ENCODE results near the gene CNTF.

CNTF gene

GRCh38 chr11:58582437-58582836 is 40.0 kb upstream of the CNTF start:
- Histone ChIP-seq H3K27me3 (ENCODE audit: control insufficient read depth, insufficient read depth, low read length) (no peaks in the 10 kb centered on the region), H3K9ac (ENCODE audit: low read length) (no peak overlapping the region), H3K36me3 (ENCODE audit: control insufficient read depth, insufficient read depth, low read length) (no peaks in the 10 kb centered on the region), H3K4me3 (ENCODE audit: low read length) (no peak overlapping the region), H3K4me1 (ENCODE audit: control insufficient read depth, insufficient read depth, low read length) (no peaks in the 10 kb centered on the region), H3K9me3 (ENCODE audit: control insufficient read depth, low read length) (no peaks in the 10 kb centered on the region)

GRCh38 chr11:58586998-58587397 is 35.5 kb upstream of the CNTF start:
- H3K9me3 ChIP-seq (ENCODE audit: control insufficient read depth, low read length): no peaks in the 10 kb centered on the region
- no peak overlapping the region for H3K9ac ChIP-seq (ENCODE audit: low read length)
- H3K4me1 ChIP-seq (ENCODE audit: control insufficient read depth, insufficient read depth, low read length): no peaks in the 10 kb centered on the region
- no peak overlapping the region for H3K4me3 ChIP-seq (ENCODE audit: low read length)
- no peaks in the 10 kb centered on the region for H3K36me3 ChIP-seq (ENCODE audit: control insufficient read depth, insufficient read depth, low read length)
- H3K27me3 ChIP-seq (ENCODE audit: control insufficient read depth, insufficient read depth, low read length): no peaks in the 10 kb centered on the region

GRCh38 chr11:58591659-58592058 is 30.8 kb upstream of the CNTF start:
- Histone ChIP-seq H3K36me3 (ENCODE audit: control insufficient read depth, insufficient read depth, low read length) (no peaks in the 10 kb centered on the region), H3K27me3 (ENCODE audit: control insufficient read depth, insufficient read depth, low read length) (no peaks in the 10 kb centered on the region), H3K4me1 (ENCODE audit: control insufficient read depth, insufficient read depth, low read length) (peaks cover 24% of the 10 kb centered on the region), H3K4me3 (ENCODE audit: low read length) (no peak overlapping the region), H3K9ac (ENCODE audit: low read length) (no peak overlapping the region), H3K9me3 (ENCODE audit: control insufficient read depth, low read length) (no peaks in the 10 kb centered on the region)

DNA sequence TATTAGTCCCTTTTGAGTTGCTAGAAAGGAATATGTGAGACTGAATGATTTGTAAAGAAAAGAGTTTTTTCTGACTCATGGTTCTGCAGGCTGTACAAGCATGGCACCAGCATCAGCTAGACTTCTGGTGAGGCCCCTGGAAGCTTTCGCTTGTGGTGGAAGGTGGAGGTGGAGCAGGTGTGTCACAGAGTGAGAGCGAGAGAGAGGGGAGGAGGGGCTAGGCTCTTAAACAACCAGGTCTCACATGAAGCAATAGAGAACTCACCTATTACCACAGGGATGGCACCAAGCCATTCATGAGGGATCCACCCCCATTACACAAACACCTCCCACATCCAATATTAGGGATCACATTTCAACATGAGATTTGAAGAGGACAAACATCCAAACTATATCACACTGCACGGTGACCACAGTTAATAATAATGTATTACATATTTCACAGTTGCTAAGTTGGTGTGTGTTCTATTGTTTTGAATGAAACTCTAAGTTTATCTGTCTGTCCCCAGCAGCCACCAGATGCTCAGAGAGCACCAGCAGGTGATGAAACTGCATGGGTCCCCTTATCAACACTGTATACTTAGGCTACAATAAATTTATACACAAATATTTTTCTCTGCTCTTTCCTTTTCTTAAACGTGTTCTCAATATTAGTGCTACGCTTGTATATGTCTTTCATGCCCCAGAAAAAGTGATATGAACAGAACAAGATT is 29.5 kb upstream of the CNTF start:
- Histone ChIP-seq H3K9me3 (ENCODE audit: control insufficient read depth, low read length) (no peaks in the 10 kb centered on the region), H3K9ac (ENCODE audit: low read length) (no peak overlapping the region), H3K27me3 (ENCODE audit: control insufficient read depth, insufficient read depth, low read length) (no peaks in the 10 kb centered on the region), H3K4me3 (ENCODE audit: low read length) (no peak overlapping the region), H3K36me3 (ENCODE audit: control insufficient read depth, insufficient read depth, low read length) (no peaks in the 10 kb centered on the region), H3K4me1 (ENCODE audit: control insufficient read depth, insufficient read depth, low read length) (peaks cover 24% of the 10 kb centered on the region)

DNA sequence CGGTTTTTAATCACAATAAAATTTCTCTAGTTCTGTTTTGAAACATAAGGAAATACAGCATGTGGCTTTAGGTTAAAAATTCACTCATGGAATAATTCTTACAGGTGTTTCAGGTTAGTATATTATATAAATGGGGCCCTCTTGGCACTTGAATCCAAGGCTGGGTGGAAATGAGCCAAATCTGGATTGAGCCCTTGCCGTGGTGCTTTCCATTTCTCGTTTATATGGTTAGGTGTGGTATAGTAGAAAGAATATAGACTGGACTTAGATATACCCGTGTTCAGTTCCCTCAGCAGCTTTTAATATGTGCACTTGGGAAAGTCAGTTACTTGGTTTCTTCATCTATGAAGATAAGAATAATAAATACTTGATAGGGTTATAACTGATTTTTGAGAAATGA is 27.6 kb upstream of the CNTF start:
- no peaks in the 10 kb centered on the region for H3K27me3 ChIP-seq (ENCODE audit: control insufficient read depth, insufficient read depth, low read length)
- no peak overlapping the region for H3K4me3 ChIP-seq (ENCODE audit: low read length)
- peaks cover 24% of the 10 kb centered on the region for H3K4me1 ChIP-seq (ENCODE audit: control insufficient read depth, insufficient read depth, low read length)
- H3K36me3 ChIP-seq (ENCODE audit: control insufficient read depth, insufficient read depth, low read length): no peaks in the 10 kb centered on the region
- no peak overlapping the region for H3K9ac ChIP-seq (ENCODE audit: low read length)
- H3K9me3 ChIP-seq (ENCODE audit: control insufficient read depth, low read length): no peaks in the 10 kb centered on the region

DNA sequence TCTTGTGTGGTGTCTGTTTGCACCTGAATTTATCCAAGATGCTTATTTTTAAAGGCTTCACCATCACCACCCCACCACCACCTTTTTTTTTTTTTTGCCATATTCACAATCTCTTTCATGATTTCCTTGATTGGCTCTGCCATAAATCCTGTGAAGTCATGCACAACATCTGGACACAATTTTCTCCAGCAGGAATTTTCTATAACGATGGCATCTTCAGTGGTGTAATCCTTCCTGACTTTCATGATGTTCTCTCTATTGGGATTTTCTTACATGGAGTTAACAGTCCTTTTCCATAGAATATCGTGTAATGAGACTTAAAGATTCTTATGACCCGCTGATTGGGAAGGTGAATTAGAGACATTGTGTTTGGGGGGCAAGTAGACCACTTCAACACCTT is 25.8 kb upstream of the CNTF start:
- H3K36me3 ChIP-seq (ENCODE audit: control insufficient read depth, insufficient read depth, low read length): no peaks in the 10 kb centered on the region
- H3K4me3 ChIP-seq (ENCODE audit: low read length): no peak overlapping the region
- H3K9ac ChIP-seq (ENCODE audit: low read length): no peak overlapping the region
- no peaks in the 10 kb centered on the region for H3K27me3 ChIP-seq (ENCODE audit: control insufficient read depth, insufficient read depth, low read length)
- no peaks in the 10 kb centered on the region for H3K9me3 ChIP-seq (ENCODE audit: control insufficient read depth, low read length)
- peaks cover 24% of the 10 kb centered on the region for H3K4me1 ChIP-seq (ENCODE audit: control insufficient read depth, insufficient read depth, low read length)

GRCh38 chr11:58597486-58598144 is 24.9 kb upstream of the CNTF start:
- no peaks in the 10 kb centered on the region for H3K27me3 ChIP-seq (ENCODE audit: control insufficient read depth, insufficient read depth, low read length)
- H3K9me3 ChIP-seq (ENCODE audit: control insufficient read depth, low read length): no peaks in the 10 kb centered on the region
- no peak overlapping the region for H3K9ac ChIP-seq (ENCODE audit: low read length)
- H3K4me3 ChIP-seq (ENCODE audit: low read length): no peak overlapping the region
- peaks cover 22% of the 10 kb centered on the region for H3K4me1 ChIP-seq (ENCODE audit: control insufficient read depth, insufficient read depth, low read length)
- no peaks in the 10 kb centered on the region for H3K36me3 ChIP-seq (ENCODE audit: control insufficient read depth, insufficient read depth, low read length)

GRCh38 chr11:58600510-58600909 is 22.0 kb upstream of the CNTF start:
- Histone ChIP-seq H3K9ac (ENCODE audit: low read length) (no peak overlapping the region), H3K27me3 (ENCODE audit: control insufficient read depth, insufficient read depth, low read length) (no peaks in the 10 kb centered on the region), H3K9me3 (ENCODE audit: control insufficient read depth, low read length) (no peaks in the 10 kb centered on the region), H3K4me3 (ENCODE audit: low read length) (no peak overlapping the region), H3K4me1 (ENCODE audit: control insufficient read depth, insufficient read depth, low read length) (no peaks in the 10 kb centered on the region), H3K36me3 (ENCODE audit: control insufficient read depth, insufficient read depth, low read length) (no peaks in the 10 kb centered on the region)

GRCh38 chr11:58606930-58607714 is 15.3 kb upstream of the CNTF start:
- H3K4me1 ChIP-seq (ENCODE audit: control insufficient read depth, insufficient read depth, low read length): no peaks in the 10 kb centered on the region

GRCh38 chr11:58608331-58608730 is 14.1 kb upstream of the CNTF start:
- no peaks in the 10 kb centered on the region for H3K9me3 ChIP-seq (ENCODE audit: control insufficient read depth, low read length)
- H3K27me3 ChIP-seq (ENCODE audit: control insufficient read depth, insufficient read depth, low read length): no peaks in the 10 kb centered on the region
- H3K4me3 ChIP-seq (ENCODE audit: low read length): no peak overlapping the region
- no peak overlapping the region for H3K9ac ChIP-seq (ENCODE audit: low read length)
- H3K36me3 ChIP-seq (ENCODE audit: control insufficient read depth, insufficient read depth, low read length): peaks cover 9% of the 10 kb centered on the region
- H3K4me1 ChIP-seq (ENCODE audit: control insufficient read depth, insufficient read depth, low read length): no peaks in the 10 kb centered on the region

More at GRCh38 chr11:58606930-58607714, 15.3 kb upstream of the CNTF start:
- Histone ChIP-seq H3K36me3 (ENCODE audit: control insufficient read depth, insufficient read depth, low read length) (no peaks in the 10 kb centered on the region), H3K9ac (ENCODE audit: low read length) (no peak overlapping the region), H3K4me3 (ENCODE audit: low read length) (no peak overlapping the region), H3K9me3 (ENCODE audit: control insufficient read depth, low read length) (no peaks in the 10 kb centered on the region), H3K27me3 (ENCODE audit: control insufficient read depth, insufficient read depth, low read length) (no peaks in the 10 kb centered on the region)

- Histone ChIP-seq H3K9ac (ENCODE audit: low read length) (no peak overlapping the region), H3K9me3 (ENCODE audit: control insufficient read depth, low read length) (no peaks in the 10 kb centered on the region), H3K4me1 (ENCODE audit: control insufficient read depth, insufficient read depth, low read length) (no peaks in the 10 kb centered on the region), H3K36me3 (ENCODE audit: control insufficient read depth, insufficient read depth, low read length) (peaks cover 9% of the 10 kb centered on the region), H3K4me3 (ENCODE audit: low read length) (no peak overlapping the region), H3K27me3 (ENCODE audit: control insufficient read depth, insufficient read depth, low read length) (no peaks in the 10 kb centered on the region)
Measured at GRCh38 chr11:58609723-58610122, 12.7 kb upstream of the CNTF start.

- no peaks in the 10 kb centered on the region for H3K9me3 ChIP-seq (ENCODE audit: control insufficient read depth, low read length)
Measured at GRCh38 chr11:58613228-58613627, 9.2 kb upstream of the CNTF start.

More at GRCh38 chr11:58613228-58613627, 9.2 kb upstream of the CNTF start:
- Histone ChIP-seq H3K9ac (ENCODE audit: low read length) (no peak overlapping the region), H3K36me3 (ENCODE audit: control insufficient read depth, insufficient read depth, low read length) (peaks cover 19% of the 10 kb centered on the region), H3K27me3 (ENCODE audit: control insufficient read depth, insufficient read depth, low read length) (no peaks in the 10 kb centered on the region), H3K4me1 (ENCODE audit: control insufficient read depth, insufficient read depth, low read length) (no peaks in the 10 kb centered on the region), H3K4me3 (ENCODE audit: low read length) (no peak overlapping the region)
